HCT116 (cell line): ENCODE data around the gene PNPLA6. TPM values are rescaled to one million over a fixed set of nuclear protein-coding genes. Genes with fewer than 3 reads are reported as not detected.

Experiments used
- ATAC-seq: fragments of 200-7000 bp; cut with Tn5 transposase; 2 replicates; pipeline ENCODE4 v1.9.1; 2020; ENCODE audit warnings: mild to moderate bottlenecking, moderate library complexity
- BruUV-seq: library from RNA; stranded (reverse); fragments of 400-500 nt; replicated peaks from 2 replicates; lab custom pipeline; 2021; lab: Mats Ljungman, UMichigan
- CTCF ChIA-PET: fragments of 300-600 bp; sonication (Branson Sonifier 250); formaldehyde crosslinking; loops from one replicate; lab custom pipeline; 2021; ENCODE audit warnings: antibody characterized with exemption; lab: Charles Lee
- POLR2A ChIA-PET: fragments of 300-600, 350-600 bp; sonication (Branson Sonifier 250); formaldehyde crosslinking; loops from one replicate; lab custom pipeline; 2021; ENCODE audit warnings: antibody characterized with exemption; lab: Charles Lee
- RAD21 ChIA-PET, 2 experiments: fragments of 300-600 bp; sonication (Branson Sonifier 250); formaldehyde crosslinking; loops; one replicate each; lab custom pipeline; 2023; ENCODE audit warnings: low total read pairs in 2 of 2; ENCODE audit not compliant: uncharacterized antibody in 2 of 2, unreplicated experiment in 2 of 2, low non-redundant PET in 1 of 2; lab: Charles Lee
- DNase-seq: peaks from one replicate; pipeline ENCODE4 v3.0.0-alpha.2; 2010; ENCODE audit warnings: low read depth, low spot score
- H2AFZ ChIP-seq: fragments of 200-600 bp; shearing (Covaris generic), sonication (generic); 2 replicates; pipeline ENCODE4 v1.6.1; 2017; ENCODE audit warnings: low read depth, mixed run types, mixed read lengths, antibody characterized with exemption, low read length; ENCODE audit not compliant: poor library complexity, severe bottlenecking
- H3K27ac ChIP-seq: 2 replicates; pipeline ENCODE4 v1.5.1; 2012; ENCODE audit warnings: low read depth, low read length
- H3K27me3 ChIP-seq: fragments of 200-600 bp; sonication (generic); 2 replicates; pipeline ENCODE4 v1.6.1; 2016; ENCODE audit warnings: mixed run types, low read length, mixed read lengths; ENCODE audit not compliant: insufficient read depth
- H3K36me3 ChIP-seq, 2 experiments: fragments of 200-500 bp in 1 of 2; fragments of 200-600 bp in 1 of 2; sonication (Bioruptor generic) in 1 of 2; sonication (generic) in 1 of 2; 2 replicates each; pipeline versions ENCODE4 v1.5.1 to v1.6.1; 2014 to 2016; ENCODE audit warnings: low read length in 2 of 2, inconsistent platforms in 1 of 2, mixed read lengths in 1 of 2, mixed run types in 1 of 2; ENCODE audit not compliant: insufficient read depth in 2 of 2, control insufficient read depth in 1 of 2
- H3K4me1 ChIP-seq, 2 experiments: fragments of 200-600 bp in 1 of 2; sonication (generic) in 1 of 2; 2 replicates each; pipeline versions ENCODE4 v1.5.1 to v1.6.1; 2012 to 2017; ENCODE audit warnings: low read length in 2 of 2, inconsistent platforms in 1 of 2, mild to moderate bottlenecking in 1 of 2, mixed read lengths in 1 of 2, mixed run types in 1 of 2, moderate library complexity in 1 of 2; ENCODE audit not compliant: insufficient read depth in 2 of 2, control insufficient read depth in 1 of 2
- H3K4me2 ChIP-seq: fragments of 200-600 bp; sonication (generic); 2 replicates; pipeline ENCODE4 v1.6.1; 2017; ENCODE audit warnings: mixed run types, low read length, mixed read lengths
- H3K4me3 ChIP-seq, 2 experiments: fragments of 200-600 bp in 1 of 2; sonication (generic) in 1 of 2; replicated peaks in 1 of 2; 2 replicates each; pipeline ENCODE4 v1.5.1; 2011 to 2016; ENCODE audit warnings: low read length in 2 of 2, control low read depth in 1 of 2, low read depth in 1 of 2, mild to moderate bottlenecking in 1 of 2, mixed read lengths in 1 of 2, mixed run types in 1 of 2
- H3K79me2 ChIP-seq: fragments of 200-600 bp; sonication (generic); 2 replicates; pipeline ENCODE4 v1.6.1; 2017; ENCODE audit warnings: mild to moderate bottlenecking, mixed run types, low read length, moderate library complexity, mixed read lengths; ENCODE audit not compliant: insufficient read depth
- H3K9ac ChIP-seq: fragments of 200-600 bp; sonication (generic); 2 replicates; pipeline ENCODE4 v1.6.1; 2016; ENCODE audit warnings: low read length, mixed read lengths
- H3K9me2 ChIP-seq: fragments of 200-600 bp; sonication (generic), shearing (Covaris generic); 2 replicates; pipeline ENCODE4 v1.6.1; 2017; ENCODE audit warnings: mixed run types, mild to moderate bottlenecking, moderate library complexity; ENCODE audit not compliant: insufficient read depth
- H3K9me3 ChIP-seq, 2 experiments: fragments of 200-500 bp in 1 of 2; fragments of 200-600 bp in 1 of 2; sonication (Bioruptor generic) in 1 of 2; sonication (generic) in 1 of 2; 2 replicates each; pipeline ENCODE4 v1.6.1; 2014 to 2017; ENCODE audit warnings: low read length in 2 of 2, mixed read lengths in 2 of 2, inconsistent platforms in 1 of 2, low read depth in 1 of 2, mild to moderate bottlenecking in 1 of 2, mixed run types in 1 of 2, moderate library complexity in 1 of 2; ENCODE audit not compliant: control insufficient read depth in 1 of 2, insufficient read depth in 1 of 2
- H4K20me1 ChIP-seq: fragments of 200-600 bp; sonication (generic), shearing (Covaris generic); 2 replicates; pipeline ENCODE4 v1.6.1; 2017; ENCODE audit warnings: mixed run types, mild to moderate bottlenecking, moderate library complexity; ENCODE audit not compliant: insufficient read depth
- ELF1 ChIP-seq: IDR thresholded peaks from 2 replicates; pipeline ENCODE4 v1.6.1; 2012; ENCODE audit warnings: low read depth, borderline replicate concordance
- EZH2 ChIP-seq: fragments of 200-600 bp; sonication (generic); IDR thresholded peaks from 2 replicates; pipeline ENCODE4 v1.6.1; 2017; ENCODE audit warnings: antibody characterized with exemption, mixed run types
- EZH2phosphoT487 ChIP-seq: fragments of 200-600 bp; IDR thresholded peaks from 2 replicates; pipeline ENCODE4 v1.6.1; 2018; ENCODE audit warnings: antibody characterized with exemption, borderline replicate concordance
- FOSL1 ChIP-seq: IDR thresholded peaks from 2 replicates; pipeline ENCODE4 v1.6.1; 2012; ENCODE audit warnings: low read depth
- RAD21 ChIP-seq: IDR thresholded peaks from 2 replicates; pipeline ENCODE4 v1.6.1; 2012; ENCODE audit warnings: low read depth, mild to moderate bottlenecking
- SP1 ChIP-seq: IDR thresholded peaks from 2 replicates; pipeline ENCODE4 v1.6.1; 2012; ENCODE audit warnings: low read depth
- TCF7L2 ChIP-seq: IDR thresholded peaks from 2 replicates; pipeline ENCODE4 v1.7.0; 2011; ENCODE audit warnings: borderline replicate concordance, inconsistent platforms; ENCODE audit not compliant: insufficient read depth, insufficient read length; ENCODE audit errors: extremely low read depth
- YY1 ChIP-seq: IDR thresholded peaks from 2 replicates; pipeline ENCODE4 v1.6.1; 2011; ENCODE audit warnings: low read length, low read depth, moderate library complexity, mild to moderate bottlenecking; ENCODE audit not compliant: insufficient replicate concordance; ENCODE audit errors: extremely low read depth
- ZNF274 ChIP-seq: fragments of 200-500 bp; sonication (Bioruptor generic); IDR thresholded peaks from 2 replicates; pipeline ENCODE4 v1.6.1; 2014; ENCODE audit warnings: mild to moderate bottlenecking, low read depth, low read length, inconsistent platforms
- intact Hi-C: fragments of 100-400 bp; cut with micrococcal nuclease; formaldehyde crosslinking; loops from 2 replicates; pipeline ENCODE4 v1.10.0; 2022
- total RNA-seq: library from RNA; stranded (reverse); gene quantifications from one replicate; pipeline ENCODE4 v1.2.1, GENCODE V29; 2021; ENCODE audit not compliant: unreplicated experiment
- TF ChIP-seq, protein P1 (sequence below): IDR thresholded peaks from 2 replicates; pipeline ENCODE4 v1.6.1; 2012; ENCODE audit warnings: low read depth
- TF ChIP-seq, protein P2 (sequence below): IDR thresholded peaks from 2 replicates; pipeline ENCODE4 v1.6.1; 2012
- TF ChIP-seq, protein P3 (sequence below): IDR thresholded peaks from 2 replicates; pipeline ENCODE4 v1.6.1; 2011; ENCODE audit warnings: mild to moderate bottlenecking, low read length, moderate library complexity; ENCODE audit not compliant: insufficient replicate concordance; ENCODE audit errors: extremely low read depth
- TF ChIP-seq, protein P4 (sequence below): IDR thresholded peaks from 2 replicates; pipeline ENCODE4 v1.6.1; 2012

Gene PNPLA6
- total RNA-seq, 1 experiment from 2014 or later, result 159 TPM

DNA sequence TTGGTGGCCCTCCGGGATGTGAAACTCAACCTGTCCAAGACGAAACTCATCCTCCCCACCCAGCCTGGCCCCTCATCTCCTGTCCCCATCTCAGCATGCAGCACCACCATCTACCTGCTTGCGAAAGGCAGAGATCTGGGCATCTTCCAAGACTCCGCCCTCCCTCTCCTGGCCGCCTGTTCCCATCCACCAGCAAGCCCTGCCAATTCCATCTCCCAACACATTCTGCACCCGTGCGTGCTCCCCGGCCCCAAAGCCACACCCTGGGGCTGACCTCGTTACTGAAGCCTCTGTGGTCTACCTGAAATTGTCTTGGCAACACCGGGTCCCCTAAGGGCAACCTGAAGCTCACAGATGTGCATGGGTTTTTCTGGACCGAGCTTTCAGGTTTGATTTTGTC is 46.9 kb downstream of the PNPLA6 start (continued):
- no peak for TF ChIP-seq FOSL1
- TF ChIP-seq EZH2phosphoT487, result no peak
- TF ChIP-seq, protein P1, sequence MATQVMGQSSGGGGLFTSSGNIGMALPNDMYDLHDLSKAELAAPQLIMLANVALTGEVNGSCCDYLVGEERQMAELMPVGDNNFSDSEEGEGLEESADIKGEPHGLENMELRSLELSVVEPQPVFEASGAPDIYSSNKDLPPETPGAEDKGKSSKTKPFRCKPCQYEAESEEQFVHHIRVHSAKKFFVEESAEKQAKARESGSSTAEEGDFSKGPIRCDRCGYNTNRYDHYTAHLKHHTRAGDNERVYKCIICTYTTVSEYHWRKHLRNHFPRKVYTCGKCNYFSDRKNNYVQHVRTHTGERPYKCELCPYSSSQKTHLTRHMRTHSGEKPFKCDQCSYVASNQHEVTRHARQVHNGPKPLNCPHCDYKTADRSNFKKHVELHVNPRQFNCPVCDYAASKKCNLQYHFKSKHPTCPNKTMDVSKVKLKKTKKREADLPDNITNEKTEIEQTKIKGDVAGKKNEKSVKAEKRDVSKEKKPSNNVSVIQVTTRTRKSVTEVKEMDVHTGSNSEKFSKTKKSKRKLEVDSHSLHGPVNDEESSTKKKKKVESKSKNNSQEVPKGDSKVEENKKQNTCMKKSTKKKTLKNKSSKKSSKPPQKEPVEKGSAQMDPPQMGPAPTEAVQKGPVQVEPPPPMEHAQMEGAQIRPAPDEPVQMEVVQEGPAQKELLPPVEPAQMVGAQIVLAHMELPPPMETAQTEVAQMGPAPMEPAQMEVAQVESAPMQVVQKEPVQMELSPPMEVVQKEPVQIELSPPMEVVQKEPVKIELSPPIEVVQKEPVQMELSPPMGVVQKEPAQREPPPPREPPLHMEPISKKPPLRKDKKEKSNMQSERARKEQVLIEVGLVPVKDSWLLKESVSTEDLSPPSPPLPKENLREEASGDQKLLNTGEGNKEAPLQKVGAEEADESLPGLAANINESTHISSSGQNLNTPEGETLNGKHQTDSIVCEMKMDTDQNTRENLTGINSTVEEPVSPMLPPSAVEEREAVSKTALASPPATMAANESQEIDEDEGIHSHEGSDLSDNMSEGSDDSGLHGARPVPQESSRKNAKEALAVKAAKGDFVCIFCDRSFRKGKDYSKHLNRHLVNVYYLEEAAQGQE, result no peak
- TF ChIP-seq SP1, result no peak
- TF ChIP-seq ZNF274, result no peak

DNA sequence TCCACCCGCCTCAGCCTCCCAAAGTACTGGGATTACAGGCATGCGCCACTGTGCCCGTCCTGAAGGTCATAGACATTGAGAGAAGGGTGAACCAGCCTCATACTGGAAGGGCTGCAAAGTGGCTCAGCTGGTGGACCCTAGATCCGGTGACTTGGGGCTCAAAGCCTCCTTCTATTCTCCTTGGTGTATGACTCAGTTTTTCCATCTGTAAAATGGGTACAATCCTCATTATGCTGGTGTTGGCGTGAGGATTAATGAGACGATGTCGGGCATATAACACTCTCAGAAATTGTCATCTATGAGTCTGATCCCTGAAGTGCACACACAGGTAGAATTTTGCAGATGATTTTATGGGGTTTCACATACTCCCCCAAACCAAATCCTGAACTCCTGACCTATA is 54.3 kb downstream of the PNPLA6 start:
- Histone ChIP-seq H3K4me2 (peak overlapping the region; percentile 39), H3K9me3 (no peaks in the 10 kb centered on the region), H3K27me3 (no peaks in the 10 kb centered on the region), H2AFZ (no peak overlapping the region), H3K4me3 (no peak overlapping the region), H3K9ac (no peak overlapping the region), H4K20me1 (no peaks in the 10 kb centered on the region), H3K4me1 (peaks cover 4 to 21% of the 10 kb centered on the region in 2 experiments), H3K79me2 (no peaks in the 10 kb centered on the region), H3K27ac (no peak overlapping the region), H3K9me2 (no peaks in the 10 kb centered on the region), H3K36me3 (no peaks in the 10 kb centered on the region)
- TF ChIP-seq, protein P2, sequence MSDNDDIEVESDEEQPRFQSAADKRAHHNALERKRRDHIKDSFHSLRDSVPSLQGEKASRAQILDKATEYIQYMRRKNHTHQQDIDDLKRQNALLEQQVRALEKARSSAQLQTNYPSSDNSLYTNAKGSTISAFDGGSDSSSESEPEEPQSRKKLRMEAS, result no peak
- TF ChIP-seq EZH2 (no peak), TCF7L2 (no peak), YY1 (no peak), ZNF274 (no peak), RAD21 (no peak), ELF1 (no peak)
- TF ChIP-seq, protein P3, sequence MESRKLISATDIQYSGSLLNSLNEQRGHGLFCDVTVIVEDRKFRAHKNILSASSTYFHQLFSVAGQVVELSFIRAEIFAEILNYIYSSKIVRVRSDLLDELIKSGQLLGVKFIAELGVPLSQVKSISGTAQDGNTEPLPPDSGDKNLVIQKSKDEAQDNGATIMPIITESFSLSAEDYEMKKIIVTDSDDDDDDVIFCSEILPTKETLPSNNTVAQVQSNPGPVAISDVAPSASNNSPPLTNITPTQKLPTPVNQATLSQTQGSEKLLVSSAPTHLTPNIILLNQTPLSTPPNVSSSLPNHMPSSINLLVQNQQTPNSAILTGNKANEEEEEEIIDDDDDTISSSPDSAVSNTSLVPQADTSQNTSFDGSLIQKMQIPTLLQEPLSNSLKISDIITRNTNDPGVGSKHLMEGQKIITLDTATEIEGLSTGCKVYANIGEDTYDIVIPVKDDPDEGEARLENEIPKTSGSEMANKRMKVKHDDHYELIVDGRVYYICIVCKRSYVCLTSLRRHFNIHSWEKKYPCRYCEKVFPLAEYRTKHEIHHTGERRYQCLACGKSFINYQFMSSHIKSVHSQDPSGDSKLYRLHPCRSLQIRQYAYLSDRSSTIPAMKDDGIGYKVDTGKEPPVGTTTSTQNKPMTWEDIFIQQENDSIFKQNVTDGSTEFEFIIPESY, result no peak
- TF ChIP-seq, protein P4, sequence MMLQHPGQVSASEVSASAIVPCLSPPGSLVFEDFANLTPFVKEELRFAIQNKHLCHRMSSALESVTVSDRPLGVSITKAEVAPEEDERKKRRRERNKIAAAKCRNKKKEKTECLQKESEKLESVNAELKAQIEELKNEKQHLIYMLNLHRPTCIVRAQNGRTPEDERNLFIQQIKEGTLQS, result no peak
- TF ChIP-seq, protein P1, result no peak
- ChIA-PET RAD21 (no interaction called here), POLR2A (no interaction called here), CTCF (no interaction called here)
- intact Hi-C loops, result no loop called here
- ATAC-seq (no peak), DNase-seq (no peak)
- no TSS peak for BruUV-seq
